Lung (tissue), 12 donors: ENCODE measurements around the gene DYNC1I2. TPM values are rescaled to one million over a fixed set of nuclear protein-coding genes. Genes with fewer than 3 reads are reported as not detected.

ENCODE experiments used
- ATAC-seq: fragments of 200-7000 bp; cut with Tn5 transposase; one replicate; pipeline ENCODE4 v1.9.1; 2020; ENCODE audit warnings: moderate number of reproducible peaks; ENCODE audit not compliant: insufficient read depth, low FRiP score
- DNase-seq, 3 donors: peaks; one replicate each; pipeline ENCODE4 v3.0.0-alpha.2; 2013 to 2017
- H3K27ac ChIP-seq, 2 donors: one replicate each; pipeline ENCODE4 v1.5.1; 2013; ENCODE audit warnings: mild to moderate bottlenecking in 2 of 2, moderate library complexity in 2 of 2, control low read depth in 1 of 2, inconsistent platforms in 1 of 2, low read depth in 1 of 2, low read length in 1 of 2
- H3K27me3 ChIP-seq, 3 donors: one replicate each; pipeline ENCODE4 v1.5.1; 2013; ENCODE audit warnings: low read length in 2 of 3; ENCODE audit not compliant: control insufficient read depth in 3 of 3, insufficient read depth in 3 of 3
- H3K36me3 ChIP-seq, 4 donors: one replicate each; pipeline ENCODE4 v1.5.1; 2013; ENCODE audit warnings: low read length in 4 of 4, mild to moderate bottlenecking in 1 of 4, moderate library complexity in 1 of 4; ENCODE audit not compliant: control insufficient read depth in 4 of 4, insufficient read depth in 4 of 4
- H3K4me1 ChIP-seq, 5 donors: one replicate each; pipeline ENCODE4 v1.5.1; 2013; ENCODE audit warnings: low read length in 5 of 5, mild to moderate bottlenecking in 2 of 5, moderate library complexity in 1 of 5; ENCODE audit not compliant: control insufficient read depth in 5 of 5, insufficient read depth in 5 of 5
- H3K4me3 ChIP-seq: one replicate; pipeline ENCODE4 v1.5.1; 2013; ENCODE audit warnings: mild to moderate bottlenecking, control low read depth, moderate library complexity
- H3K9ac ChIP-seq, 2 donors: one replicate each; pipeline ENCODE4 v1.5.1; 2013; ENCODE audit warnings: low read length in 2 of 2, control low read depth in 1 of 2; ENCODE audit not compliant: insufficient read depth in 1 of 2
- H3K9me3 ChIP-seq, 4 donors: one replicate each; pipeline ENCODE4 v1.5.1; 2013; ENCODE audit warnings: low read length in 3 of 4, mild to moderate bottlenecking in 1 of 4, moderate library complexity in 1 of 4; ENCODE audit not compliant: control insufficient read depth in 4 of 4, insufficient read depth in 3 of 4
- CTCF ChIP-seq: IDR thresholded peaks from 2 replicates; pipeline ENCODE4 v1.5.1; 2012; ENCODE audit warnings: mild to moderate bottlenecking; ENCODE audit errors: control extremely low read depth, extremely low read depth
- WGBS, 2 donors: extraction: QIAGEN DNeasy Blood & Tissue Kit; methylation state at CpG; one replicate each; pipeline ENCODE4 v1.1.7; 2013; 5-methylcytosine and 5-hydroxymethylcytosine counted together
- polyA plus RNA-seq, 2 donors: library from polyadenylated mRNA; stranded (reverse); fragments of 200-250 nt; gene quantifications; one replicate each; pipeline ENCODE4 v1.2.1, GENCODE V29; 2013
- total RNA-seq, 2 donors: library from RNA; depleted of rRNA in 1 of 2; stranded (reverse); fragments of >200 nt in 1 of 2; gene quantifications; one replicate each; pipeline ENCODE4 v1.2.1, GENCODE V29; 2014 to 2021
- donor health status: control.
- donor health status: control.
- donor health status: Bipolar disorder and iron deficiency.
- donor health status: healthy.
- donor health status: DM: yes; HTN: yes; CAD: no.

Gene DYNC1I2
- total and polyA plus RNA-seq, 4 donors, result 47.1 to 190 (median 72.2) TPM

- H3K36me3 ChIP-seq, result peaks cover 13 to 49% (median 22%) of the 10 kb centered on the region in 4 donors
- H3K27ac ChIP-seq, result no peak overlapping the region
- DNase-seq (no peak), ATAC-seq (no peak)
- H3K4me3 ChIP-seq, result no peak overlapping the region
- no peak overlapping the region for H3K9ac ChIP-seq
- H3K27me3 ChIP-seq, result no peaks in the 10 kb centered on the region
- no peaks in the 10 kb centered on the region for H3K4me1 ChIP-seq
- TF ChIP-seq CTCF, result no peak
- H3K9me3 ChIP-seq, result peaks cover 0 to 3% (median 0%) of the 10 kb centered on the region in 4 donors
- WGBS, 2 donors, result 68 to 76% methylated on average over 7 of the region's 7 CpGs
These were observed 101.2 kb downstream of the DYNC1I2 start for GRCh38 chr2:171788316-171788993.

- Histone ChIP-seq H3K9me3 (peaks cover 0 to 3% (median 0%) of the 10 kb centered on the region in 4 donors), H3K27ac (no peak overlapping the region), H3K9ac (no peak overlapping the region), H3K4me3 (no peak overlapping the region), H3K36me3 (peaks cover 9 to 45% (median 16%) of the 10 kb centered on the region in 4 donors), H3K27me3 (no peaks in the 10 kb centered on the region), H3K4me1 (peaks cover 0 to 3% (median 0%) of the 10 kb centered on the region in 5 donors)
- DNase-seq, result no peak
- no peak for ATAC-seq
- no peak for TF ChIP-seq CTCF
- WGBS, 2 donors, result 85 to 97% methylated on average over 6 of the region's 6 CpGs
These were observed 102.7 kb downstream of the DYNC1I2 start for GRCh38 chr2:171789956-171790355.

- WGBS, 2 donors, result 54 to 78% methylated on average over 4 of the region's 4 CpGs
- no peak for TF ChIP-seq CTCF
- DNase-seq (no peak), ATAC-seq (no peak)
- H3K9ac ChIP-seq, result no peak overlapping the region
- no peaks in the 10 kb centered on the region for H3K9me3 ChIP-seq
- H3K27me3 ChIP-seq, result no peaks in the 10 kb centered on the region
- H3K36me3 ChIP-seq, result peaks cover 2 to 34% (median 12%) of the 10 kb centered on the region in 4 donors
- H3K27ac ChIP-seq, result no peak overlapping the region
- no peak overlapping the region for H3K4me3 ChIP-seq
- peaks cover 0 to 5% (median 0%) of the 10 kb centered on the region in 5 donors for H3K4me1 ChIP-seq
These were observed 104.1 kb downstream of the DYNC1I2 start for GRCh38 chr2:171791361-171791760.
